Ishikawa (cell line): ENCODE results near the gene VTI1A.

Experiments used
- CEBPB ChIP-seq: IDR thresholded peaks from 2 replicates; pipeline ENCODE4 v1.6.1; 2012
- CREB1 ChIP-seq: IDR thresholded peaks from 2 replicates; pipeline ENCODE4 v1.6.1; 2012; ENCODE audit warnings: low read depth
- EGR1 ChIP-seq: IDR thresholded peaks from 2 replicates; pipeline ENCODE4 v1.6.1; 2012
- EP300 ChIP-seq: IDR thresholded peaks from 2 replicates; pipeline ENCODE4 v1.6.1; 2012; ENCODE audit warnings: borderline replicate concordance
- FOXM1 ChIP-seq: IDR thresholded peaks from 2 replicates; pipeline ENCODE4 v1.6.1; 2012; ENCODE audit warnings: low read depth, borderline replicate concordance
- NFIC ChIP-seq: IDR thresholded peaks from 2 replicates; pipeline ENCODE4 v1.6.1; 2012
- RAD21 ChIP-seq: IDR thresholded peaks from 2 replicates; pipeline ENCODE4 v1.6.1; 2012; ENCODE audit warnings: low read depth
- TAF1 ChIP-seq: IDR thresholded peaks from 2 replicates; pipeline ENCODE4 v1.6.1; 2012; ENCODE audit warnings: low read depth, mild to moderate bottlenecking
- TCF12 ChIP-seq: IDR thresholded peaks from 2 replicates; pipeline ENCODE4 v1.6.1; 2012; ENCODE audit warnings: low read depth
- TEAD4 ChIP-seq: IDR thresholded peaks from 2 replicates; pipeline ENCODE4 v1.6.1; 2012
- YY1 ChIP-seq: IDR thresholded peaks from 2 replicates; pipeline ENCODE4 v1.6.1; 2012; ENCODE audit warnings: low read depth
- ZBTB7A ChIP-seq: IDR thresholded peaks from 2 replicates; pipeline ENCODE4 v1.6.1; 2012; ENCODE audit warnings: low read depth
- TF ChIP-seq, protein P1 (sequence below): IDR thresholded peaks from 2 replicates; pipeline ENCODE4 v1.6.1; 2012
- TF ChIP-seq, protein P2 (sequence below): IDR thresholded peaks from 2 replicates; pipeline ENCODE4 v1.6.1; 2012
- TF ChIP-seq, protein P3 (sequence below): IDR thresholded peaks from 2 replicates; pipeline ENCODE4 v1.6.1; 2012; ENCODE audit warnings: low read depth, mild to moderate bottlenecking

The VTI1A gene

DNA sequence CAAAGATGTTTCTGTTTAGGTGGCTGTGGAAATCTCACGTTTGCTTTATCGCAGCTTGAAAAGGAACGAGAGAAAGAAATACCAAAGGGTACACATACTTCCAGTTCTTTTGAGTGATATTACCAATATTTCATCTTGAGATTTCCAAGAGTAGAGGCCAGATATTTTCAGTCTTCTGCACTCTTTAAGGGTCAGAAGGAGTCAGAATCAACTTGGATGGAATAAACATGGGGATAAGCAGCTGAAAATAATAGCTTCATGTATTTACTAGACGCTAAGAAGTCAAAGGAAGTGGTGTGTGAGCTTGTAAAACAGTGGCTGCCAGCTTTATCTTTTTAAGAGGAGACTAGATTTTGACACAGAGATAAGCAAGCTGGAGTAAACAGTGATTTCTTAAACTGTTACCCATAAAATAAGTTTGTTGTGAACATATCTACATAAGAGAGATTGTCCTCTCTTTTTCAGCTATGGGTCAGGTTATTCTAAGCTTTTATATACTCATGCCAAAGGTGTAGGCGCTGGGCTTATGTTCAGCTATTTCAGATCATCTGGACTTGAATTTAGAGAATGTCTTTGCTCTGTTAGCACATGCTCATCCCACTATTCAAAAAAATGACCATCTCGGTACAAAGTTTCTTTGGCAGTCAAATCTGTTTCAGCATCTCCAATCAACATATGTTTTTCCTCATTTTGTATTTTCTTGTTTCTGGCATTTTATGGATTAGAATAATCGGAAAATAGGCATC, 332.2 kb downstream of the VTI1A start:
- TF ChIP-seq EGR1, result no peak
- TF ChIP-seq CREB1, result no peak
- no peak for TF ChIP-seq CEBPB
- TF ChIP-seq EP300, result no peak
- no peak for TF ChIP-seq FOXM1
- no peak for TF ChIP-seq TEAD4
- TF ChIP-seq, protein P1, sequence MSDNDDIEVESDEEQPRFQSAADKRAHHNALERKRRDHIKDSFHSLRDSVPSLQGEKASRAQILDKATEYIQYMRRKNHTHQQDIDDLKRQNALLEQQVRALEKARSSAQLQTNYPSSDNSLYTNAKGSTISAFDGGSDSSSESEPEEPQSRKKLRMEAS, result no peak
- TF ChIP-seq, protein P2, sequence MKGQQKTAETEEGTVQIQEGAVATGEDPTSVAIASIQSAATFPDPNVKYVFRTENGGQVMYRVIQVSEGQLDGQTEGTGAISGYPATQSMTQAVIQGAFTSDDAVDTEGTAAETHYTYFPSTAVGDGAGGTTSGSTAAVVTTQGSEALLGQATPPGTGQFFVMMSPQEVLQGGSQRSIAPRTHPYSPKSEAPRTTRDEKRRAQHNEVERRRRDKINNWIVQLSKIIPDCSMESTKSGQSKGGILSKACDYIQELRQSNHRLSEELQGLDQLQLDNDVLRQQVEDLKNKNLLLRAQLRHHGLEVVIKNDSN, result no peak
- TF ChIP-seq NFIC, result no peak
- no peak for TF ChIP-seq RAD21
- no peak for TF ChIP-seq TAF1
- TF ChIP-seq ZBTB7A, result no peak
- no peak for TF ChIP-seq TCF12
- TF ChIP-seq, protein P3, sequence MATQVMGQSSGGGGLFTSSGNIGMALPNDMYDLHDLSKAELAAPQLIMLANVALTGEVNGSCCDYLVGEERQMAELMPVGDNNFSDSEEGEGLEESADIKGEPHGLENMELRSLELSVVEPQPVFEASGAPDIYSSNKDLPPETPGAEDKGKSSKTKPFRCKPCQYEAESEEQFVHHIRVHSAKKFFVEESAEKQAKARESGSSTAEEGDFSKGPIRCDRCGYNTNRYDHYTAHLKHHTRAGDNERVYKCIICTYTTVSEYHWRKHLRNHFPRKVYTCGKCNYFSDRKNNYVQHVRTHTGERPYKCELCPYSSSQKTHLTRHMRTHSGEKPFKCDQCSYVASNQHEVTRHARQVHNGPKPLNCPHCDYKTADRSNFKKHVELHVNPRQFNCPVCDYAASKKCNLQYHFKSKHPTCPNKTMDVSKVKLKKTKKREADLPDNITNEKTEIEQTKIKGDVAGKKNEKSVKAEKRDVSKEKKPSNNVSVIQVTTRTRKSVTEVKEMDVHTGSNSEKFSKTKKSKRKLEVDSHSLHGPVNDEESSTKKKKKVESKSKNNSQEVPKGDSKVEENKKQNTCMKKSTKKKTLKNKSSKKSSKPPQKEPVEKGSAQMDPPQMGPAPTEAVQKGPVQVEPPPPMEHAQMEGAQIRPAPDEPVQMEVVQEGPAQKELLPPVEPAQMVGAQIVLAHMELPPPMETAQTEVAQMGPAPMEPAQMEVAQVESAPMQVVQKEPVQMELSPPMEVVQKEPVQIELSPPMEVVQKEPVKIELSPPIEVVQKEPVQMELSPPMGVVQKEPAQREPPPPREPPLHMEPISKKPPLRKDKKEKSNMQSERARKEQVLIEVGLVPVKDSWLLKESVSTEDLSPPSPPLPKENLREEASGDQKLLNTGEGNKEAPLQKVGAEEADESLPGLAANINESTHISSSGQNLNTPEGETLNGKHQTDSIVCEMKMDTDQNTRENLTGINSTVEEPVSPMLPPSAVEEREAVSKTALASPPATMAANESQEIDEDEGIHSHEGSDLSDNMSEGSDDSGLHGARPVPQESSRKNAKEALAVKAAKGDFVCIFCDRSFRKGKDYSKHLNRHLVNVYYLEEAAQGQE, result no peak
- no peak for TF ChIP-seq YY1

DNA sequence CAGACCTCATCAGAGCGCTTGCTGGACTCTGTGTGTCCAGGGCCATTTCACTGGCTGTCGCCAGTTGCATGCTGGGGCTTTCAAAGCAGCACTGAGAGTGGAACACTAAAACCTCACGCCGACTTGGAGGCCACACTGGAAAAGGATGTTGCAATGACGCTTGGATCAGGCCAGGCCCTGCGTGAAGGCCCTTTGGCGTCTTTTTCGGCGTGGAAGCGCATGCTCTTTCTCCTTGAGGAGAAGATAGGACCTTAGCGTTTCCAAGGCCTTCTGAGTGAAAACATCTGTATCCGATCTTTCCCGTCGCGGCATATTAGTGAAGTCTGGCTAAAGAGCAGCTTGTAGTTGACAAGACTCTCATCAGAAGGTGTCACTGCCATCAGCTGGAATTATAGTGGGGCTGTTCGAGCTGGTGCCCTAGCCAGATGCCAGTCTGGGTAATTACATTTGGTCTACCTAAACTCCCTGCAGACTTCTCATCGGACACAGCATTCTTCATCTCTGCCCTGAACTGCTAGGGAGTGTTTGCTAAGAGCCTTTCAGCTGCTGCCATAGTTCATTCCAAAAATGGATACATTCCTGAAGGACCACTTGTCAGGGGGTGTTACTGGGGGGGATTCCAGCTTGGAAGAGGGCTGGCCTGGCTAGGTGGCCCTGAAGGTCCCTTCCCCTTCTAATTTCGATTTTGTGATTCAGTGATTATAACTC, 335.3 kb downstream of the VTI1A start:
- TF ChIP-seq CEBPB (no peak), EP300 (no peak), NFIC (no peak), EGR1 (no peak), ZBTB7A (no peak), YY1 (no peak), TCF12 (no peak), TAF1 (no peak), TEAD4 (no peak), FOXM1 (no peak), CREB1 (no peak), RAD21 (no peak)
- TF ChIP-seq, protein P1, result no peak
- TF ChIP-seq, protein P3, result no peak
- TF ChIP-seq, protein P2, result no peak

DNA sequence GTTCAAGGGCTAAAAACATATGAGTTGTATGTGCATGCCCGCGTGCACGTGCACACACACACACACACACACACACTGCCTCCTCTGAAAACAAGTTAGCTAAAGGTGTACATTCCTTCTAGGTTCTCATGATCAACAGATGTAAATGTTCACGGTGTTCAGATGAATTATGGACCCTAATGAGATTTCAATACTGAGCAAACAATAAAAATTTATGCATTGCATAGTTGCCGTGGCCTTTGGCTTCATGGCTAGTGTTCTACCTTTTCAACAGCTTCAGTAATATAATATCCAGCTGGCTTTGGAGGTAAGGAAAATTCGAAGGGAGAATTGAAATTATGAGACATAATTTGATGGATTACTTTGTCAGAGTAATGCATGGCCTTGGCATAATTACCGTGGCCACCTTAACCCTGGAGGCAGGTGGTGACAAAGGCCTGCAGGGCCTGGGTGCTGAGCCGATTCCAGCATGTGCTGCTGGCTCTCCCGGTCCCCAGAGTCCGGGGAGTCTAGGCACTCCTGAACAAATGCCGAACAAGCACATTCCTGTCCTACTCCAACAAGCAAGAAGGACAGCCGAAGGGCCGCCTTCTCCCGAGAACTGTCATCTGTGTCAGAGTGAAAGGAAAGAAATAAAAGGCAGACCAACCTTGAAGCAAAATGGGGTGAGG, 336.5 kb downstream of the VTI1A start:
- no peak for TF ChIP-seq CEBPB
- TF ChIP-seq NFIC, result no peak
- no peak for TF ChIP-seq YY1
- TF ChIP-seq, protein P1, result no peak
- no peak for TF ChIP-seq TCF12
- TF ChIP-seq, protein P2, result no peak
- no peak for TF ChIP-seq TEAD4
- no peak for TF ChIP-seq TAF1
- TF ChIP-seq RAD21, result no peak
- TF ChIP-seq EP300, result no peak
- no peak for TF ChIP-seq ZBTB7A
- no peak for TF ChIP-seq CREB1
- no peak for TF ChIP-seq FOXM1
- TF ChIP-seq, protein P3, result no peak
- TF ChIP-seq EGR1, result no peak
